IMR-90 (cell line): ENCODE data around the gene COA5. TPM values are rescaled to one million over a fixed set of nuclear protein-coding genes. Genes with fewer than 3 reads are reported as not detected.

ENCODE experiments used
- ATAC-seq: fragments of 200-7000 bp; cut with Tn5 transposase; 2 replicates; pipeline ENCODE4 v1.9.1; 2020; ENCODE audit warnings: low read depth, mild to moderate bottlenecking, moderate library complexity
- BruUV-seq: library from RNA; stranded (reverse); fragments of 400-500 nt; replicated peaks from 2 replicates; lab custom pipeline; 2021; lab: Mats Ljungman, UMichigan
- CTCF ChIA-PET: fragments of 300-600 bp; formaldehyde crosslinking; extraction: SDS; loops from one replicate; lab custom pipeline; 2021; ENCODE audit warnings: antibody characterized with exemption; lab: Yijun Ruan, JAX
- POLR2A ChIA-PET: fragments of 300-600 bp; sonication (Branson Sonifier 250); formaldehyde crosslinking; loops from one replicate; lab custom pipeline; 2022; ENCODE audit warnings: antibody characterized with exemption; ENCODE audit not compliant: unreplicated experiment; lab: Charles Lee
- DNase-seq: peaks from one replicate; pipeline ENCODE4 v3.0.0; 2013
- H2AFZ ChIP-seq: replicated peaks from 2 replicates; pipeline ENCODE3; 2013; ENCODE audit warnings: low read length, mild to moderate bottlenecking; ENCODE audit not compliant: poor library complexity
- H2AK5ac ChIP-seq: 2 replicates; pipeline ENCODE4 v1.6.1; 2013; ENCODE audit warnings: low read depth, low read length, inconsistent platforms
- H2AK9ac ChIP-seq: replicated peaks from 2 replicates; pipeline ENCODE3; 2013; ENCODE audit warnings: mild to moderate bottlenecking, low read depth, low read length, moderate library complexity; ENCODE audit not compliant: poor library complexity
- H2BK120ac ChIP-seq: 2 replicates; pipeline ENCODE4 v1.6.1; 2013; ENCODE audit warnings: low read depth, low read length, inconsistent platforms
- H2BK15ac ChIP-seq: 3 replicates; pipeline ENCODE4 v1.6.1; 2013; ENCODE audit warnings: low read depth, low read length, inconsistent platforms
- H2BK20ac ChIP-seq: 2 replicates; pipeline ENCODE4 v1.6.1; 2013; ENCODE audit warnings: low read depth, mild to moderate bottlenecking, inconsistent platforms, low read length, moderate library complexity
- H2BK5ac ChIP-seq: 2 replicates; pipeline ENCODE4 v1.6.1; 2013; ENCODE audit warnings: mild to moderate bottlenecking, low read depth, low read length, inconsistent platforms; ENCODE audit not compliant: poor library complexity, severe bottlenecking
- H3K14ac ChIP-seq: replicated peaks from 2 replicates; pipeline ENCODE4 v1.6.1; 2013; ENCODE audit warnings: low read depth, low read length, inconsistent platforms
- H3K18ac ChIP-seq: 2 replicates; pipeline ENCODE4 v1.6.1; 2013; ENCODE audit warnings: low read depth, low read length, control low read depth
- H3K23ac ChIP-seq: 2 replicates; pipeline ENCODE4 v1.6.1; 2013; ENCODE audit warnings: low read depth, low read length, inconsistent platforms
- H3K27ac ChIP-seq: 2 replicates; pipeline ENCODE4 v1.5.1; 2013; ENCODE audit warnings: mild to moderate bottlenecking, control low read depth, low read length; ENCODE audit not compliant: insufficient read depth
- H3K27me3 ChIP-seq: 2 replicates; pipeline ENCODE4 v1.6.1; 2013; ENCODE audit warnings: low read length; ENCODE audit not compliant: control insufficient read depth, insufficient read depth
- H3K36me3 ChIP-seq: 2 replicates; pipeline ENCODE4 v1.6.1; 2013; ENCODE audit warnings: low read length, mixed read lengths; ENCODE audit not compliant: control insufficient read depth, insufficient read depth
- H3K4ac ChIP-seq: 2 replicates; pipeline ENCODE4 v1.6.1; 2013; ENCODE audit warnings: low read depth, low read length, inconsistent platforms
- H3K4me1 ChIP-seq: 2 replicates; pipeline ENCODE4 v1.6.1; 2013; ENCODE audit warnings: low read length, mixed read lengths; ENCODE audit not compliant: control insufficient read depth, insufficient read depth
- H3K4me2 ChIP-seq: 2 replicates; pipeline ENCODE4 v1.6.1; 2013; ENCODE audit warnings: low read depth, mild to moderate bottlenecking, control low read depth, low read length, moderate library complexity
- H3K4me3 ChIP-seq: 2 replicates; pipeline ENCODE4 v1.5.1; 2013; ENCODE audit warnings: low read depth, mild to moderate bottlenecking, control low read depth, low read length, moderate library complexity; ENCODE audit not compliant: insufficient read depth
- H3K56ac ChIP-seq: 2 replicates; pipeline ENCODE4 v1.6.1; 2013; ENCODE audit warnings: low read length, inconsistent platforms; ENCODE audit not compliant: insufficient read depth; ENCODE audit errors: extremely low read depth
- H3K79me1 ChIP-seq, 2 experiments: 2 replicates each; pipeline ENCODE4 v1.6.1; 2013; ENCODE audit warnings: low read length in 2 of 2, inconsistent platforms in 1 of 2, low read depth in 1 of 2
- H3K9ac ChIP-seq: 2 replicates; pipeline ENCODE4 v1.6.1; 2013; ENCODE audit warnings: low read depth, low read length, control low read depth
- H3K9me1 ChIP-seq: 2 replicates; pipeline ENCODE4 v1.6.1; 2013; ENCODE audit warnings: low read length, inconsistent platforms; ENCODE audit not compliant: insufficient read depth
- H3K9me3 ChIP-seq: 2 replicates; pipeline ENCODE4 v1.6.1; 2013; ENCODE audit warnings: low read length; ENCODE audit not compliant: control insufficient read depth, insufficient read depth
- H4K20me1 ChIP-seq: 2 replicates; pipeline ENCODE4 v1.6.1; 2013; ENCODE audit warnings: low read length, inconsistent platforms; ENCODE audit not compliant: insufficient read depth
- H4K5ac ChIP-seq: 2 replicates; pipeline ENCODE4 v1.6.1; 2013; ENCODE audit warnings: mild to moderate bottlenecking, low read depth, low read length, control low read depth
- H4K8ac ChIP-seq, 2 experiments: 2 replicates each; pipeline ENCODE4 v1.6.1; 2013; ENCODE audit warnings: low read depth in 2 of 2, low read length in 2 of 2, control low read depth in 1 of 2, inconsistent platforms in 1 of 2
- H4K91ac ChIP-seq: 2 replicates; pipeline ENCODE4 v1.6.1; 2013; ENCODE audit warnings: low read depth, low read length, inconsistent platforms; ENCODE audit not compliant: insufficient read depth
- BHLHE40 ChIP-seq: fragments of 150-350 bp; IDR thresholded peaks from 2 replicates; pipeline ENCODE4 v1.6.1; 2016; ENCODE audit warnings: mild to moderate bottlenecking, low read depth, low read length
- CEBPB ChIP-seq: IDR thresholded peaks from 2 replicates; pipeline ENCODE4 v1.6.1; 2012; ENCODE audit warnings: low read depth, low read length, improper control_type of control experiment
- CHD1 ChIP-seq: IDR thresholded peaks from 2 replicates; pipeline ENCODE4 v1.6.1; 2012; ENCODE audit warnings: low read depth, low read length, improper control_type of control experiment
- FOS ChIP-seq: fragments of 150-350 bp; IDR thresholded peaks from 2 replicates; pipeline ENCODE4 v1.6.1; 2016; ENCODE audit warnings: low read depth, low read length
- MAFK ChIP-seq: IDR thresholded peaks from 2 replicates; pipeline ENCODE4 v1.6.1; 2012; ENCODE audit warnings: low read depth, low read length, improper control_type of control experiment
- MAZ ChIP-seq: IDR thresholded peaks from 2 replicates; pipeline ENCODE4 v1.6.1; 2012; ENCODE audit warnings: low read depth, mild to moderate bottlenecking, low read length, improper control_type of control experiment, moderate library complexity, borderline replicate concordance
- MXI1 ChIP-seq: IDR thresholded peaks from 2 replicates; pipeline ENCODE4 v1.6.1; 2012; ENCODE audit warnings: low read depth, mild to moderate bottlenecking, low read length, moderate library complexity, borderline replicate concordance
- NFE2L2 ChIP-seq: fragments of 150-350 bp; IDR thresholded peaks from 2 replicates; pipeline ENCODE4 v1.6.1; 2016; ENCODE audit warnings: low read depth, mild to moderate bottlenecking, low read length
- POLR2A ChIP-seq: IDR thresholded peaks from 2 replicates; pipeline ENCODE4 v1.6.1; 2012; ENCODE audit warnings: mild to moderate bottlenecking, low read depth, low read length
- RAD21 ChIP-seq: IDR thresholded peaks from 2 replicates; pipeline ENCODE4 v1.6.1; 2012; ENCODE audit warnings: low read length, improper control_type of control experiment
- RCOR1 ChIP-seq: IDR thresholded peaks from 2 replicates; pipeline ENCODE4 v1.6.1; 2012; ENCODE audit warnings: mild to moderate bottlenecking, low read length, improper control_type of control experiment; ENCODE audit not compliant: insufficient replicate concordance
- RFX5 ChIP-seq: IDR thresholded peaks from 2 replicates; pipeline ENCODE4 v1.8.0; 2012; ENCODE audit warnings: low read depth, mild to moderate bottlenecking, low read length, moderate library complexity
- SMC3 ChIP-seq: fragments of 150-350 bp; IDR thresholded peaks from 2 replicates; pipeline ENCODE4 v1.6.1; 2016; ENCODE audit warnings: low read depth, mild to moderate bottlenecking, antibody characterized with exemption, low read length, moderate library complexity
- WGBS, 2 experiments: methylation state at CpG; one replicate each; pipeline versions ENCODE4 v1.1.5 to v1.1.7; 2013; ENCODE audit warnings: missing lambda C conversion rate in 2 of 2; ENCODE audit not compliant: insufficient read length in 1 of 2; ENCODE audit errors: extremely low coverage in 2 of 2; 5-methylcytosine and 5-hydroxymethylcytosine counted together
- dilution Hi-C: fragments of 300-500 bp; cut with HindIII; formaldehyde crosslinking; loops from one replicate; pipeline ENCODE4 v1.14.3; 2018; ENCODE audit warnings: low sequenced_read_pairs; ENCODE audit not compliant: unreplicated experiment
- in situ Hi-C: fragments of 300-500 bp; cut with MboI; formaldehyde crosslinking; loops from 3 replicates; pipeline ENCODE4 v1.14.3; 2019; ENCODE audit warnings: low sequenced_read_pairs, inconsistent platforms, mixed read lengths
- intact Hi-C: fragments of 100-400 bp; cut with micrococcal nuclease; formaldehyde crosslinking; loops from 2 replicates; pipeline ENCODE4 v1.10.0; 2022
- polyA plus RNA-seq, 3 experiments: library from polyadenylated mRNA; depleted of rRNA; stranded (reverse); fragments of >200 nt; gene quantifications; 2 replicates each; pipeline ENCODE4 v1.2.3, GENCODE V29; 2012; ENCODE audit warnings: low replicate concordance in 1 of 3
- total RNA-seq: library from RNA; depleted of rRNA; stranded (reverse); fragments of >200 nt; gene quantifications from 2 replicates; pipeline ENCODE4 v1.2.3, GENCODE V29; 2012
- TF ChIP-seq, protein P1 (sequence below): conservative IDR thresholded peaks from 2 replicates; pipeline ENCODE4 v1.5.1; 2012; ENCODE audit warnings: mild to moderate bottlenecking, low read depth, low read length, improper control_type of control experiment
- TF ChIP-seq, protein P2 (sequence below): fragments of 150-350 bp; IDR thresholded peaks from 2 replicates; pipeline ENCODE4 v1.6.1; 2016; ENCODE audit warnings: low read depth, mild to moderate bottlenecking, low read length, moderate library complexity, borderline replicate concordance
- TF ChIP-seq, protein P3 (sequence below): fragments of 150-350 bp; IDR thresholded peaks from 2 replicates; pipeline ENCODE4 v1.6.1; 2017; ENCODE audit warnings: mild to moderate bottlenecking, antibody characterized with exemption, low read length, low read depth

Gene COA5
- total and polyA plus RNA-seq, 2 of the 4 experiments (the other 2 are of a cell fraction): 8.4 to 14.2 TPM

DNA sequence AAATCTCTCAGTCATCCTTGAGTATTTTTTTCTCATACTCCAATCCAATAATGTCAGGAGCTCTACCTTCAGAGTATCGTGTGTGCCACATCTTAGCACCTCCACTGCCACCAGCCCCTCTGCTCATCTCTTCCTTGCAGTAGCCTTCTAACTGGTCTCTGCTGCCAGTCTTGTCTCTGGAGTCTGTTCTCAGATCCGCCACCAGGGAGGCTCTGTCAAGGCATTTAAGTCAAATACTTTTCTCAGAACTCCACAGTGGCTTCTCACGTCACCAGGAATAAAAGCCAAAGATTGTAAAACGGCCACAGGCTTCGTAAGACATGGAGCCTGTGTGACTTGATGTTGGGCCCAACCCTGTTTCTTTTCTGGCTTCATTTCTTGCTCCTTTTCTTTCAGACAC, 7.2 kb upstream of the COA5 start:
- no peak overlapping the region for H3K4me2 ChIP-seq
- no peak overlapping the region for H3K27ac ChIP-seq
- H3K9me3 ChIP-seq: no peaks in the 10 kb centered on the region
- TF ChIP-seq, protein P1, sequence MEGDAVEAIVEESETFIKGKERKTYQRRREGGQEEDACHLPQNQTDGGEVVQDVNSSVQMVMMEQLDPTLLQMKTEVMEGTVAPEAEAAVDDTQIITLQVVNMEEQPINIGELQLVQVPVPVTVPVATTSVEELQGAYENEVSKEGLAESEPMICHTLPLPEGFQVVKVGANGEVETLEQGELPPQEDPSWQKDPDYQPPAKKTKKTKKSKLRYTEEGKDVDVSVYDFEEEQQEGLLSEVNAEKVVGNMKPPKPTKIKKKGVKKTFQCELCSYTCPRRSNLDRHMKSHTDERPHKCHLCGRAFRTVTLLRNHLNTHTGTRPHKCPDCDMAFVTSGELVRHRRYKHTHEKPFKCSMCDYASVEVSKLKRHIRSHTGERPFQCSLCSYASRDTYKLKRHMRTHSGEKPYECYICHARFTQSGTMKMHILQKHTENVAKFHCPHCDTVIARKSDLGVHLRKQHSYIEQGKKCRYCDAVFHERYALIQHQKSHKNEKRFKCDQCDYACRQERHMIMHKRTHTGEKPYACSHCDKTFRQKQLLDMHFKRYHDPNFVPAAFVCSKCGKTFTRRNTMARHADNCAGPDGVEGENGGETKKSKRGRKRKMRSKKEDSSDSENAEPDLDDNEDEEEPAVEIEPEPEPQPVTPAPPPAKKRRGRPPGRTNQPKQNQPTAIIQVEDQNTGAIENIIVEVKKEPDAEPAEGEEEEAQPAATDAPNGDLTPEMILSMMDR: no peak
- TF ChIP-seq FOS (no peak), SMC3 (no peak), NFE2L2 (no peak), MXI1 (no peak), BHLHE40 (no peak), CHD1 (no peak), MAZ (no peak), RFX5 (no peak), CEBPB (no peak), RCOR1 (no peak), MAFK (no peak), POLR2A (no peak), RAD21 (no peak)
- TF ChIP-seq, protein P2, sequence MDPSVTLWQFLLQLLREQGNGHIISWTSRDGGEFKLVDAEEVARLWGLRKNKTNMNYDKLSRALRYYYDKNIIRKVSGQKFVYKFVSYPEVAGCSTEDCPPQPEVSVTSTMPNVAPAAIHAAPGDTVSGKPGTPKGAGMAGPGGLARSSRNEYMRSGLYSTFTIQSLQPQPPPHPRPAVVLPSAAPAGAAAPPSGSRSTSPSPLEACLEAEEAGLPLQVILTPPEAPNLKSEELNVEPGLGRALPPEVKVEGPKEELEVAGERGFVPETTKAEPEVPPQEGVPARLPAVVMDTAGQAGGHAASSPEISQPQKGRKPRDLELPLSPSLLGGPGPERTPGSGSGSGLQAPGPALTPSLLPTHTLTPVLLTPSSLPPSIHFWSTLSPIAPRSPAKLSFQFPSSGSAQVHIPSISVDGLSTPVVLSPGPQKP: no peak
- TF ChIP-seq, protein P3, sequence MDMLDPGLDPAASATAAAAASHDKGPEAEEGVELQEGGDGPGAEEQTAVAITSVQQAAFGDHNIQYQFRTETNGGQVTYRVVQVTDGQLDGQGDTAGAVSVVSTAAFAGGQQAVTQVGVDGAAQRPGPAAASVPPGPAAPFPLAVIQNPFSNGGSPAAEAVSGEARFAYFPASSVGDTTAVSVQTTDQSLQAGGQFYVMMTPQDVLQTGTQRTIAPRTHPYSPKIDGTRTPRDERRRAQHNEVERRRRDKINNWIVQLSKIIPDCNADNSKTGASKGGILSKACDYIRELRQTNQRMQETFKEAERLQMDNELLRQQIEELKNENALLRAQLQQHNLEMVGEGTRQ: no peak
- CTCF ChIA-PET: no interaction called here
- no peak for DNase-seq
- no peak overlapping the region for H2AK5ac ChIP-seq
- H3K27me3 ChIP-seq: no peaks in the 10 kb centered on the region
- H3K18ac ChIP-seq: no peak overlapping the region
- no peak overlapping the region for H2BK15ac ChIP-seq
- H2AK9ac ChIP-seq: no peak overlapping the region
- H3K4me3 ChIP-seq: no peak overlapping the region
- H3K4me1 ChIP-seq: peaks cover under 1% of the 10 kb centered on the region; the same call in 1 of the 2 replicates
- H3K14ac ChIP-seq: no peak overlapping the region
- WGBS, 2 experiments: 83% methylated on average over 3 of the region's 5 CpGs; no CpG with 5 or more reads in 1 of the 2 experiments
- BruUV-seq: no TSS peak
- H4K8ac ChIP-seq: no peak overlapping the region
- dilution Hi-C loops (no loop called here), in situ Hi-C loops (no loop called here), intact Hi-C loops (no loop called here)
- no peak overlapping the region for H2BK120ac ChIP-seq
- H3K56ac ChIP-seq: no peak overlapping the region
- peaks cover 4% of the 10 kb centered on the region; the same call in 1 of the 2 replicates for H4K20me1 ChIP-seq
- H3K9ac ChIP-seq: no peak overlapping the region
- POLR2A ChIA-PET: no interaction called here
- H2BK5ac ChIP-seq: no peak overlapping the region
- no peak overlapping the region for H2AFZ ChIP-seq
- no peak overlapping the region for H3K23ac ChIP-seq
- H2BK20ac ChIP-seq: no peak overlapping the region
- no peak overlapping the region for H4K91ac ChIP-seq
- H3K36me3 ChIP-seq: peaks cover 35% of the 10 kb centered on the region
- no peak for ATAC-seq
- H3K9me1 ChIP-seq: no peaks in the 10 kb centered on the region
- H3K4ac ChIP-seq: no peak overlapping the region
- H3K79me1 ChIP-seq: peaks cover 20 to 29% of the 10 kb centered on the region in 2 experiments
- no peak overlapping the region for H4K5ac ChIP-seq
